ENCODE measurements around the gene ALDH2. TPM values are rescaled to one million over a fixed set of nuclear protein-coding genes. Genes with fewer than 3 reads are reported as not detected.

The ALDH2 gene
- total RNA-seq, 4 donors from 2014 or later, result 148 to 278 (median 209) TPM

GRCh38 chr12:111768159-111768895, 1.6 kb downstream of the ALDH2 start:
- TF ChIP-seq EP300 (IDR thresholded peaks at IDR 0.05) (no peak), CTCF (IDR thresholded peaks at IDR 0.05) (no peak), POLR2AphosphoS5 (IDR thresholded peaks at IDR 0.05) (no peak), POLR2A (IDR thresholded peaks at IDR 0.05; ENCODE audit: low read depth) (no peak)
- H3K36me3 ChIP-seq, result peaks cover 0 to 12% (median 7%) of the 10 kb centered on the region in 4 donors
- H3K9me3 ChIP-seq, result no peaks in the 10 kb centered on the region
- DNase-seq (ENCODE audit: extremely low spot score), result no peak
- intact Hi-C loops (cut with DNase I), result no loop called here
- 78% methylated on average over 9 of the region's 9 CpGs for WGBS
- peak overlapping the region; percentile 85 to 91 (median 88) for H3K27ac ChIP-seq (replicated peaks in 1 of 4)
- no peaks in the 10 kb centered on the region for H3K27me3 ChIP-seq
- peak overlapping the region; percentile 71 to 98 (median 80) for H3K4me3 ChIP-seq
- peaks cover 40 to 70% (median 70%) of the 10 kb centered on the region in 4 donors for H3K4me1 ChIP-seq

- Histone ChIP-seq H3K4me3 (no peak overlapping the region), H3K4me1 (peaks cover 53 to 83% (median 82%) of the 10 kb centered on the region in 4 donors), H3K27ac (replicated peaks in 1 of 4) (peak overlapping the region in 1 of 4 donors; percentile 15), H3K9me3 (no peaks in the 10 kb centered on the region), H3K27me3 (no peaks in the 10 kb centered on the region), H3K36me3 (peaks cover 0 to 12% (median 7%) of the 10 kb centered on the region in 4 donors)
- no peak for TF ChIP-seq POLR2AphosphoS5 (IDR thresholded peaks at IDR 0.05)
- TF ChIP-seq EP300 (IDR thresholded peaks at IDR 0.05), result no peak
- no peak for TF ChIP-seq POLR2A (IDR thresholded peaks at IDR 0.05; ENCODE audit: low read depth)
- no peak for TF ChIP-seq CTCF (IDR thresholded peaks at IDR 0.05)
- no peak for DNase-seq (ENCODE audit: extremely low spot score)
- WGBS, result 83% methylated on average over 8 of the region's 8 CpGs
- intact Hi-C loops (cut with DNase I), result no loop called here
Observed at GRCh38 chr12:111769599-111769998, 2.9 kb downstream of the ALDH2 start.

GRCh38 chr12:111773801-111774551, 7.2 kb downstream of the ALDH2 start:
- Histone ChIP-seq H3K27me3 (no peaks in the 10 kb centered on the region), H3K9me3 (no peaks in the 10 kb centered on the region), H3K36me3 (peaks cover 0 to 20% (median 12%) of the 10 kb centered on the region in 4 donors), H3K27ac (replicated peaks in 1 of 4) (peak overlapping the region; percentile 86 to 91 (median 88)), H3K4me1 (peaks cover 67 to 100% (median 98%) of the 10 kb centered on the region in 4 donors), H3K4me3 (peak overlapping the region; percentile 30 to 52 (median 40))
- peak; percentile 94 for DNase-seq (ENCODE audit: extremely low spot score)
- intact Hi-C loops (cut with DNase I), result no loop called here
- peak; percentile 36 to 57 for TF ChIP-seq POLR2AphosphoS5 (IDR thresholded peaks at IDR 0.05)
- TF ChIP-seq CTCF (IDR thresholded peaks at IDR 0.05), result no peak
- WGBS, result 34% methylated on average over 16 of the region's 17 CpGs

- Histone ChIP-seq H3K4me3 (peak overlapping the region; percentile 30 to 52 (median 36)), H3K27ac (replicated peaks in 1 of 4) (peak overlapping the region; percentile 86 to 91 (median 88)), H3K9me3 (no peaks in the 10 kb centered on the region), H3K4me1 (peaks cover 54 to 97% (median 82%) of the 10 kb centered on the region in 4 donors), H3K27me3 (no peaks in the 10 kb centered on the region), H3K36me3 (peaks cover 0 to 27% (median 15%) of the 10 kb centered on the region in 4 donors)
- 14% methylated on average over 15 of the region's 15 CpGs for WGBS
- peak; percentile 80 to 88 for TF ChIP-seq POLR2AphosphoS5 (IDR thresholded peaks at IDR 0.05)
- TF ChIP-seq POLR2A (IDR thresholded peaks at IDR 0.05; ENCODE audit: low read depth), result no peak
- TF ChIP-seq CTCF (IDR thresholded peaks at IDR 0.05), result no peak
- TF ChIP-seq EP300 (IDR thresholded peaks at IDR 0.05), result no peak
- intact Hi-C loops (cut with DNase I), result no loop called here
- peak; percentile 97 for DNase-seq (ENCODE audit: extremely low spot score)
Observed at GRCh38 chr12:111775205-111776193, 8.8 kb downstream of the ALDH2 start.
